HL-60 (cell line): ENCODE measurements around the gene TJP3.

Experiments
- DNase-seq, 2 experiments: peaks; one replicate each; pipeline ENCODE4 v3.0.0-alpha.2; 2010 to 2020; ENCODE audit warnings: low read depth in 1 of 2, low spot score in 1 of 2
- H3K27ac ChIP-seq: fragments of 250-450 bp; sonication (Bioruptor Pico); replicated peaks from 2 replicates; pipeline ENCODE4 v1.5.1; 2020; ENCODE audit warnings: mild to moderate bottlenecking, moderate library complexity
- H3K27me3 ChIP-seq: fragments of 250-450 bp; sonication (Bioruptor Pico); 2 replicates; pipeline ENCODE4 v1.5.1; 2021; ENCODE audit warnings: mild to moderate bottlenecking, moderate library complexity; ENCODE audit not compliant: insufficient read depth, poor library complexity, severe bottlenecking
- H3K4me3 ChIP-seq: replicated peaks from 2 replicates; pipeline ENCODE4 v1.5.1; 2011; ENCODE audit warnings: mild to moderate bottlenecking, control low read depth, low read length; ENCODE audit not compliant: insufficient read depth
- GABPA ChIP-seq: IDR thresholded peaks from 2 replicates; pipeline ENCODE4 v1.6.1; 2012; ENCODE audit warnings: low read depth
- POLR2AphosphoS5 ChIP-seq: IDR thresholded peaks from 2 replicates; pipeline ENCODE4 v1.6.1; 2012; ENCODE audit warnings: low read depth
- SPI1 ChIP-seq: IDR thresholded peaks from 2 replicates; pipeline ENCODE4 v1.6.1; 2012; ENCODE audit warnings: low read depth, mild to moderate bottlenecking, borderline replicate concordance
- TF ChIP-seq, protein P1 (sequence below): IDR thresholded peaks from one replicate; pipeline ENCODE4 v1.5.1; 2011; ENCODE audit warnings: low read length, control low read depth, inconsistent platforms; ENCODE audit not compliant: insufficient read depth
- TF ChIP-seq, protein P2 (sequence below): IDR thresholded peaks from 2 replicates; pipeline ENCODE4 v1.6.1; 2012; ENCODE audit warnings: low read depth; ENCODE audit not compliant: insufficient replicate concordance

The TJP3 gene

DNA sequence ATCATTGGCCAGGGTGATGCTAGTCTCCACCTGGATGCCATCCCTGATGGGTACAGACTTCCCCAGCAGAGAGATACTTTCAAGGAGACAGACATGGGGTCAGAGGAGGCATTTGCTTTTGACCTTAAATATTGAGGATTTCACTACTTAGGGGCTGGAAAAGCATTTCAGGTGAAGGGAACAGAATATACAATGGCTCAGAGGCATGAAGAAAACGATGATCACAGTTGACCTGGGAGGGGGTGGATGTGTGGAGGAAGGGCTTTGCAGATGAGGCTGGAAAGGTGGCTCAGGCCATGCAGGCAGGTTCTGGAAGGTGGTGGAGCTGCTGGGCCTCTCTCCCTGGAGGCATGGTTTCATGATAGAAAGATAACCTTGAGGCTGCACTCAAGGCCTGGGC, 74.1 kb downstream of the TJP3 start:
- H3K27ac ChIP-seq = no peak overlapping the region
- DNase-seq = no peak
- no peak for TF ChIP-seq POLR2AphosphoS5
- TF ChIP-seq, protein P1, sequence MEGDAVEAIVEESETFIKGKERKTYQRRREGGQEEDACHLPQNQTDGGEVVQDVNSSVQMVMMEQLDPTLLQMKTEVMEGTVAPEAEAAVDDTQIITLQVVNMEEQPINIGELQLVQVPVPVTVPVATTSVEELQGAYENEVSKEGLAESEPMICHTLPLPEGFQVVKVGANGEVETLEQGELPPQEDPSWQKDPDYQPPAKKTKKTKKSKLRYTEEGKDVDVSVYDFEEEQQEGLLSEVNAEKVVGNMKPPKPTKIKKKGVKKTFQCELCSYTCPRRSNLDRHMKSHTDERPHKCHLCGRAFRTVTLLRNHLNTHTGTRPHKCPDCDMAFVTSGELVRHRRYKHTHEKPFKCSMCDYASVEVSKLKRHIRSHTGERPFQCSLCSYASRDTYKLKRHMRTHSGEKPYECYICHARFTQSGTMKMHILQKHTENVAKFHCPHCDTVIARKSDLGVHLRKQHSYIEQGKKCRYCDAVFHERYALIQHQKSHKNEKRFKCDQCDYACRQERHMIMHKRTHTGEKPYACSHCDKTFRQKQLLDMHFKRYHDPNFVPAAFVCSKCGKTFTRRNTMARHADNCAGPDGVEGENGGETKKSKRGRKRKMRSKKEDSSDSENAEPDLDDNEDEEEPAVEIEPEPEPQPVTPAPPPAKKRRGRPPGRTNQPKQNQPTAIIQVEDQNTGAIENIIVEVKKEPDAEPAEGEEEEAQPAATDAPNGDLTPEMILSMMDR = no peak
- no peak for TF ChIP-seq GABPA
- no peak for TF ChIP-seq SPI1
- TF ChIP-seq, protein P2, sequence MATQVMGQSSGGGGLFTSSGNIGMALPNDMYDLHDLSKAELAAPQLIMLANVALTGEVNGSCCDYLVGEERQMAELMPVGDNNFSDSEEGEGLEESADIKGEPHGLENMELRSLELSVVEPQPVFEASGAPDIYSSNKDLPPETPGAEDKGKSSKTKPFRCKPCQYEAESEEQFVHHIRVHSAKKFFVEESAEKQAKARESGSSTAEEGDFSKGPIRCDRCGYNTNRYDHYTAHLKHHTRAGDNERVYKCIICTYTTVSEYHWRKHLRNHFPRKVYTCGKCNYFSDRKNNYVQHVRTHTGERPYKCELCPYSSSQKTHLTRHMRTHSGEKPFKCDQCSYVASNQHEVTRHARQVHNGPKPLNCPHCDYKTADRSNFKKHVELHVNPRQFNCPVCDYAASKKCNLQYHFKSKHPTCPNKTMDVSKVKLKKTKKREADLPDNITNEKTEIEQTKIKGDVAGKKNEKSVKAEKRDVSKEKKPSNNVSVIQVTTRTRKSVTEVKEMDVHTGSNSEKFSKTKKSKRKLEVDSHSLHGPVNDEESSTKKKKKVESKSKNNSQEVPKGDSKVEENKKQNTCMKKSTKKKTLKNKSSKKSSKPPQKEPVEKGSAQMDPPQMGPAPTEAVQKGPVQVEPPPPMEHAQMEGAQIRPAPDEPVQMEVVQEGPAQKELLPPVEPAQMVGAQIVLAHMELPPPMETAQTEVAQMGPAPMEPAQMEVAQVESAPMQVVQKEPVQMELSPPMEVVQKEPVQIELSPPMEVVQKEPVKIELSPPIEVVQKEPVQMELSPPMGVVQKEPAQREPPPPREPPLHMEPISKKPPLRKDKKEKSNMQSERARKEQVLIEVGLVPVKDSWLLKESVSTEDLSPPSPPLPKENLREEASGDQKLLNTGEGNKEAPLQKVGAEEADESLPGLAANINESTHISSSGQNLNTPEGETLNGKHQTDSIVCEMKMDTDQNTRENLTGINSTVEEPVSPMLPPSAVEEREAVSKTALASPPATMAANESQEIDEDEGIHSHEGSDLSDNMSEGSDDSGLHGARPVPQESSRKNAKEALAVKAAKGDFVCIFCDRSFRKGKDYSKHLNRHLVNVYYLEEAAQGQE = no peak
- H3K4me3 ChIP-seq = no peak overlapping the region
- no peaks in the 10 kb centered on the region for H3K27me3 ChIP-seq

DNA sequence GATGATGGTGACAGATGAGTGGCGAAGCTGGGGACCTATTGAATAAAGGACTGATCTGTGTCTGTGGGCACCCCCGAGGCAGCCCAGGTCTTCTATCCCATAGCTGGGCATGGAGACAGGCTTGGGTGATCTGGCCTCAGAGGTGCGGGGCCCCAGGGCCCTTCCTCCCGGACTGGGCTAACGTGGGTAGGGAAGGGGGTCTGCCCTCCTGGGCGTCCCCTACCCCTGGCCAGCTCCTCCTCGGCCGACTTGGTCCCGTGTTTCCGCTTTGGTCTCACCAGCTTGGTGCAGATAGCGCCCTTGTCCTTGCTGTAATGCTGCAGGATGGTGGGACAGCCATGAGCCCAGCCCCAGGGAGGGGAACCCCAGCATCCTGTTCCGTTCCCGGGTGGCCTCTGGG, 74.7 kb downstream of the TJP3 start:
- TF ChIP-seq, protein P1 = no peak
- TF ChIP-seq GABPA (no peak), POLR2AphosphoS5 (no peak)
- H3K4me3 ChIP-seq = no peak overlapping the region

DNA sequence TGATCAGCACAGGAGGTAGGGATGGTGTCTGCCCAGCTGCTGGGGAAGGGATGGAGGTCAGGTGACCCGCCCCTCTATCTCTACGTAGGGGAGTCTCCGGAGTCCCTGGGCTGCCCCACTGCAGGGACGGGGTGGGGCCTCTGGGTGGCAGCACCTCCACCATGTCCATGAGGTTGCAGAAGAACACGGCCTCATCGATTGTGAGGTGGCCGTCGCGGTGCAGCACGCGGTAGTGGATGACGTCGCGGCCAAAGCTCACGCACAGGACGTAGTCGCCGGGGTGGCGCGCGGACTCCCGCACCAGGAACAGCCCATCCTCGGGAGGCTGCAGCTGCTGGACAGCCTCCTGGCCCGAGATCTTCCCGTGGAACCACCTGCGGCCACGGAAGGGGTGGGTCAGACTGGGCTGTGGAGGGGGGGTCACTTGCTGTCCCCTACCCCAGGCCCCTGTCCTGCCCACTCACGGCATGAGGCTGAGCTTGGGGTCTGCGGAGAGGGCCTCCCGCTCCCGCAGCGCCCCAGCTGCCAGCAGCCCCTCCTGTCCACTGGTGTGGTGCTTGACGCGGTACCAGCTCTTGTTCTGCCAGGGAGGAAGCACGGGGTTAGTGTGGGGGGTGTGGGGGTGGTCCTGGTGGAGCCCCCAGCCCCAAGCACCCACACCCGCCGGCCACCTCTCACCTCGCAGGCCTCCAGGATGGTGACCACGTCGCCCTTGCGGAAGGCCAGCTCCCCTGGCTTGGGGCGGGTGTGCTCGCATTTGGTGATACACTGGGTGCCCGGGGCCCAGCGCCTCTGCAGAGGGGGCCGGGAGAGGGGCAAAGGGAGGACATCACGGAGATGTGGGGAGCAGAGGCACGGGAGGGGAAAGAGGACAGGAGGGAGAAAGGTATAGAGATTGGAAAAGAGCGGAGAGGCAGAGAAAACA, 75.7 kb downstream of the TJP3 start:
- Histone ChIP-seq H3K27ac (no peak overlapping the region), H3K4me3 (no peak overlapping the region), H3K27me3 (no peaks in the 10 kb centered on the region)
- no peak for DNase-seq
- TF ChIP-seq SPI1 (no peak), GABPA (no peak), POLR2AphosphoS5 (no peak)
- TF ChIP-seq, protein P1 = no peak
- TF ChIP-seq, protein P2 = no peak

More for the DNA sequence above, 74.7 kb downstream of the TJP3 start:
- DNase-seq = no peak
- Histone ChIP-seq H3K27ac (no peak overlapping the region), H3K27me3 (no peaks in the 10 kb centered on the region)
